Left renal pelvis (tissue), 4 donors: ENCODE data around the gene FBN1. TPM values are rescaled to one million over a fixed set of nuclear protein-coding genes. Genes with fewer than 3 reads are reported as not detected.

ENCODE experiments used
- DNase-seq, 4 donors: peaks; one replicate each; pipeline ENCODE4 v3.0.0-alpha.2; 2013; ENCODE audit warnings: low read depth in 4 of 4, low spot score in 3 of 4
- polyA plus RNA-seq, 4 donors: library from polyadenylated mRNA; unstranded; fragments of 120-200 nt; gene quantifications; one replicate each; pipeline ENCODE4 v1.2.1, GENCODE V29; 2013; ENCODE audit not compliant: insufficient read length in 4 of 4

FBN1 gene
- 100 to 1,000 TPM in 3 of 4 donors, 10 to 100 TPM in 1; 67.6 to 462 (median 133) TPM for polyA plus RNA-seq

DNA sequence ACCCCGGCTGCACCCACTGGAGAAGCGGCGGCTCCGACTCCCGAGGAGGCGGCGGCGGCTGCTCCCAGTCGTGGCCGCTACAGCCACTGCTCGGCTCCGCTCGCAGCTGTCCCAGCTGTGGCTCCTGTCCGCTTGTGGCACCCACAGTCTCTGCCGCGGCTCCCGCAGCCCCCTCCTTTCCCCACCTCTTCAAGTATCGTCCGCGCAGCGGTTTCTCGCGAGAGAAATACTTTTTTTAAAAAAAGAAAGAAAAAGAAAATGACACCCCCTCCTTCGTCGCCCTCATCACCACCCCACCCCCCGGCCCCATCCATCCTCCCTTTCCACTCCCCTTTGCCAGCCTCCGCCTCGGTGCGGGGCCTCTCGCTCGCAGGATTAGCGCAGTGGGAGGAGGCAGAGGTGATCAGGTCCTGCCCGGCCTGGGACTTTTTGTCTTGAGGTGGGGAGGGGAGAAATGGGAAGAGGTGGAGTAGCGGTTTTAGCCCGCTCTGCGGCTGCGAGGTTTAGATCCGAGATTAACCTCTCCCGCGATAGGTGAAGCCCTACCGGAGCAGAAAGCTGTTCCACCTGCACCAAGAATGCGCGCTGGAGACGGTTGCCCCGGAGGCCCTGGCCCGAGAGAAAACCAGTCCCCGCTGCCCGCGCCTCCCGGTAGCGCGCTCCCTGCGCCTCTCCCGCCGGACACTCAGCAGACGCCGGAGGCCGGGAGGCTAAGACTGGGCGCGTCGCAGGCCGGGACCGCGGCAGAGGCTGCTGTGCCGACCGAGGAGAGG lies at the start of gene FBN1:
TSS of gene FBN1 (minus strand) at position 152 of the 773 bp plus-strand sequence. CDS start 940 bp downstream, outside the sequence.
- DNase-seq, result peak; percentile 71 to 82 (median 77)

DNA sequence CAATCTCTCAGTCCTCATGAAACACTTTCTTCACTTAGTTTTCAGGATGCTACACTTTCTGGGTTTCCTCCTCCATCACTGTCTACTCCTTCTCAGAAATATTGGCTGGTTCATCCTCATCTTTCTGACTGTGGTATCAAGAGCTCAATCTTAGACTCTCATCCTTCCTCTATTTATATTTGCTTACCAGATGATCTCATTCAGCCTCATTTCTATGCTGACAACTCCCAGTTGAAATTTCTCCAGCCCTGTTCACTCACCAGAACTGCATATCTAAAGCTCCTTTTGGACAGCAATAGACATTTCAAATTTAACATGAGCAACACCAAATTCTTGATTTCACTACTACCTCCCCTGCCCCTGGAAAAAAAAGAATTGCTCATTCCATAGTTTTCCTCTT lies 48.0 kb upstream of the FBN1 start:
- DNase-seq, result no peak

DNA sequence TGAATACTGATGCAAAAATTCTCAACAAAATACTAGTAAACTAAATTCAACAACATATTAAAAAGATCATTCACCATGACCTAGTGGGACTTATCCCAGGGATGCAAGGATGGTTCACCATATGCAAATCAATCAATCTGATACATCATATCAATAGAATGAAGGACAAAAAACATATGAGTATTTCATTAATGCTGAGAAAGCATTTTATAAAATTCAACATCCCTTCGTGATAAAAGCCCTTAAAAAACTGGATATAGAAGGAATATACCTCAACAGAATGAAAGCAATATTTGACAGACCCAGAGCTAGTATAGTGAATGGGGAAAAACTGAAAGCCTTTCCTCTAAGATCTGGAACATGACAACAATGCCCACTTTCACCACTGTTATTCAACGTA lies 43.0 kb upstream of the FBN1 start:
- no peak for DNase-seq

DNA sequence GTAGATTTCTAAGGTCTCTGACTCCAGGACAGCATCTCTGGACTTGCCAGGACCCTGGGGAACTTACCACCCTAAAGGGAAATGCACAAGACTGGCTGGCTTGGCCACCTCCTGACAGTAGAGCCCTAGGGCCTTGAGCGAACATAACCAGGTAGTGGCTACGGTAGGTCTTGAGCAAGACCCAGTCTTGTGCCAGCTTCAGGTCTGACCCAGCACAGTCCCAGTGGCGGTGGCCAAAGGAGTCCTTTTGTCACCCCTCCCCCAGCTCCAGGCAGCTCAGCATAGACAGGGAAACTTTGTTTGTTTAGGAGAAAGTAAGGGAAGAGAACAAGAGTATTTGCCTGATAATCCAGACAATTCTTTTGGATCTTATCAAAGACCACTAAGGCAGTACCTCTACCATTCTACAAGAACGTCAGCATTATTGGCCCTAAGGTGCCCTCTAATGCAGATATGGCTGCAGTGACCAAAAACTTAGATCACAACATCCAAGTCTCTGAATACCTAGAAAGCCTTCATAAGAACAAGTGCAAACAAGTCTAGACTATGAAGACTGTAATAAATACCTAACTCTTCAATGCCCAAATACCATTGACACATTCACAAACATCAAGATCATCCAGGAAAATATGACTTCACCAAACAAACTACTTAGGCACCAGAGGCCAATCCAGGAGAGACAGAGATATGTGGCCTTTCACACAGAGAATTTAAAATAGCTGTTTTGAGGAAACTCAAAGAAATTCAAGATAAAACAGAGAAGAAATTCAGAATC lies 38.7 kb upstream of the FBN1 start:
- no peak for DNase-seq

DNA sequence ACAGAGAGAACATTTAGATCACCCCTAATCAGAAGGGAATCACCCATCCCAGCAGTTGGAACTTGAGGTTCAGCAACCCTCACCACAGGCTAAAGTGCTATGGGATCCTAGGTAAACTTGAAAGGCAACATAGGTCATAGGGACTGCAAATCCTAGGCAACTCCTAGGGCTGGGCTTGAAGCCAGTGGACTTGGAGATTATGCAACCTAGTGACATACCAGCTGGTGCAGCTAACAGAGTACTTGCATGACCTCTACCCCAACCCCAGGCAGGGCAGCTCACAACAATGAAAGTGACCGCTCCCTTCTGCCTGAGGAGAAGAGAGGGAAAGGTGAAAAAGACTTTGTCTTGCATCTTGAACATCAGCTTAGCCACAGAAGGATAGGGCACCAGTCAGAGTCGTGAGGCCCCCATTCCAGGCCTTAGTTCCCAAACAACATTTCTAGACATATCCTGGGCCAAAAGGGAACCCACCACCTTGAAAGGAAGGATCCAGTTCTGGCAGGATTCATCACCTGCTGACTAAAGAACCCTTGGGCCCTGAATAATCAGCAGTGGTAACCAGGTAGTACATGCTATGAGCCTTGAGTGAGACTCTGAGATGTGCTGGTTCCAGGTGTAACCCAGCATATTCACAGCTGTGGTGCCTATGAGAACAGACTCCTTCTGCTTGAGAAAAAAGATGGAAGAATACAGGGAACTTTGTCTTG lies 37.6 kb upstream of the FBN1 start:
- no peak for DNase-seq

DNA sequence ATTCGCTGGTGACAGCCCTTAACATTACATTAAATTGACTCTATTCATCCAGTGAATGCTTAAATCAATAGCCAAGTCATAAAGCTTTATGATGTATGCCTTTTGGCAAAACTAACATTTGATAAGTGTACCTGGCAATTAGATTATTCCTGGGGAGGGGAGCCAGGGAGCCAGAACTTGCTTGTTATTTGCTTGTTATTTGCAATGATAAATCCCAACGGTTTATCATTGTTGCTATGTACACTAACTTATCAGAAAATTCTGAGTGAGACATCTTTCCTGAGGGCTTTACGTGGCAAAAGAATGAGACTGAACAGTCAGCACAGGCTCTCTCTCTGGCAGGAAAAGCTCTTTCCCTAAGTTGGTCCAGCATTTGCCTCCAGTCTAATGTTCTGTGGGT lies 35.8 kb upstream of the FBN1 start:
- DNase-seq, result no peak

DNA sequence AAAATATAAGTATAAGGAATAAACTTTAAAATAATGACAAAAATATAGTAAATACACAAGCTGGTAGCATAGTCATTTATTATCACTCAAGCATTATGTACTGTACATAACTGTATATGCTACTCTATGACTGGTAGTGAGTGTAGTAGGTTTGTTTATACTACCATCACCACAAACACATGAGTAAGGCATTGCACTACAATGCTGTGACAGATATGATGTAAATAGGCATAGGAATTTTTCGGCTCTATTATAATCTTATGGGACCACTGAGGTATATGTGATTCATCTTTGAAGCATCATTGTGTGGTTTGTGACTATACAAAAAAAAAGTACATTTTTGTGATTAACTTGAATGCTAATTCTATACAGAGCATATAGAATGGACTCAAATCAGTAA lies 35.3 kb upstream of the FBN1 start:
- DNase-seq, result no peak

DNA sequence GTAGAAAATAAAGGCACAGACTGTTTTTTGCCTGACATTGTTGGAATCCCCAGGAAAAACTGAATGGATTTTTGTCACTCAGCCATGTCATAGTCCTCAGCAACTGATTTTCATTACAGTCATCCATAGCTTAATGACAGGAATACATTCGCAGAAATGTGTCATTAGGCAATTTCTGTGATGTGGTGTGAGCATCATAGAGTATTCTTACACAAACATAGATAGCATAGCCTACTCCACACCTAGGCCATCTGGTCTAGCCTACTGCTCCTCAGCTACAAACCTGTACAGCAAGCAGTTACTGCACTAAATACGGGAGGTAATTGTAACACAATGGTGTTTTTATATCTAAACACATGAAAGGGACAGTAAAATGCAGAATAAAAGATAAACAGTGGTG lies 34.4 kb upstream of the FBN1 start:
- no peak for DNase-seq

DNA sequence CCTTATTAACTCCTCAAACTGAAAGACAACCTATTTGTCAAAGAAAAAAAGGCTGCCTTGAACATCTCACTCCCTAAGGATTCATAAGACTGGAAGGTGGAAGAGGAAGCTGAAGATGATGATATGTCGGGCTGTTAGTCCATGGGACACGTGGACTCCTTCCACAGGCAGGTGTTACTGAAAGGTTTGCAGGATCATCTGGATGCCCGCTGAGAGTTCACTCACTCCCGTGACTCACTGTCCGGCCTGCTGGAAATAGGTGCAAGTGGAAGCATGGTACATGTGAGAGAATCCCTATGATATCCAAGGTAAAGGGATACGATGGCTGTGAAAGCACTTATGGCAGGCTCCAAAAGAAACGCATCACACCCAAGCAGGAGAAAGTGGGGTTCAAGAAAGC lies 33.3 kb upstream of the FBN1 start:
- DNase-seq, result no peak

DNA sequence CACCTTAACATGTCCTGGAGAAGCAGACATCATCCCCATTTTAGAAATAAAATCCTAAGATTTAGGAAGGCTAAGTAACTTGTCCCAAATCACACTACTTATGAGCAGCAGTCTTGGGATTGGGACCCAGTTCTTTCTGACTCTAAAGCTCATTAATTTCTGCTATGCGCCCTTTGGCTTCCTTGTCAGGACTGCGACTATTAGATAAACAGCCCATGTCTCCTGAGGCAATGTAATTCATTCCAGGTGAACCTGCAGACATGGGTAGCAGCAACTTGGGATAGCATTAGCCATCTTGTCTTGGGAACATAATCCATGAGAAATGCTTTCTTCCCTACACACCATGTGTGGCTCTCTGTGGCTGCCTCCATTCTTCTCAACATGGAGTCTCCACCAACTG lies 32.3 kb upstream of the FBN1 start:
- DNase-seq, result no peak

DNA sequence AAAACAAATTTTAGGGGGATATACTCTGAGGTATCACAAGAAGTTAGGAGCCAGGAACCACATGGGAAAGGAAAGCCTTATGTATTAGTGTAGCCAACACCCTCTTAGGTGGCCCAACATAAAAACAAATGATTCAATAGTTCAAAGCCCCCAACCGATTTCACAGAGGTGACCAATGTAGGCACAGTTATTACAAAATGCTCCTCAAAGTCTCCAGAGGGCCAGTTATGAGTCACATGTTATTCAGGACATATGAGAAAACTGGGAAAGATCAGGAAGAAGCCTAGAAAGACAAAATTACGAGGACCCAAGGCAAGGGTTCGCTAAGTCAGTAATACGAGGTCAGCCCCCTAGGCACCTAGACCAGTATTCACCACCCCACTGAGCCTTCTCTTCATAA lies 29.9 kb upstream of the FBN1 start:
- DNase-seq, result no peak

DNA sequence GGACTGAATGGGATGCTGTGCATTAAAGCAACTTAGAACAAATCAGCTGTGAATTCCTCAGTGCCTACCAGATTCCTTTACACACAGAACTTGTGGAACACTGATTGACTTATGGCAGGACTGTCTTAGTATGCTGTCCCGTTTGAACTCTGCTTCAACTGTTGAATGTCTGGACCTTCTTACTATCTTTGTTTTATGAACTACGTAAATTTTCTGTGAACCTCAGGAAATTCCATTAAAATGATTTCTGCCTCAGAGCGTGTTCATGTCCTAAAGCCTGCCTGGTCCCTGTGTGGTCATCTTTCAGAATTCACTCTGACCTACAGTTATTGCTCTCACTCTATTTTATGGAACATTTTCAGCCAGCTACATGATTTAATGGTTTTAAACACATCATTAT lies 29.4 kb upstream of the FBN1 start:
- DNase-seq, result no peak

DNA sequence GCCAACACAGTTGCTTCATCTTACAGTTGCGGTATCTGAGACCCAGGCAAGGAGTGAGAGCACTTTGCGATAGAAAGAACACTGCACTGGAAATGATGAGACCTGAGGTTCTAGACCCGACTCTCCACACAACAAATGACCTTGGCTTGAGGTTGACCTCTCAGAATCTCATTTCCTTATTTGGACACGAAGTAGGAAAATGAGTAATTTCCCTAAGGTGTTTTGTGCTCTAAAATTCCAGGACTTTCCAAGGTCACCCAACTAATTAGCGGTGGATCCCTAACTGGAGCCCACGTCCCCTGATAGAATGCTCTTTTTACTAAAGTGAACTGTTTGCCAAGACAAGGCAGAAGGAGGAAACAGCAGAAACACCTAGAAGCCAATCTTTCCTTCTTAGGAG lies 26.7 kb upstream of the FBN1 start:
- DNase-seq, result no peak

DNA sequence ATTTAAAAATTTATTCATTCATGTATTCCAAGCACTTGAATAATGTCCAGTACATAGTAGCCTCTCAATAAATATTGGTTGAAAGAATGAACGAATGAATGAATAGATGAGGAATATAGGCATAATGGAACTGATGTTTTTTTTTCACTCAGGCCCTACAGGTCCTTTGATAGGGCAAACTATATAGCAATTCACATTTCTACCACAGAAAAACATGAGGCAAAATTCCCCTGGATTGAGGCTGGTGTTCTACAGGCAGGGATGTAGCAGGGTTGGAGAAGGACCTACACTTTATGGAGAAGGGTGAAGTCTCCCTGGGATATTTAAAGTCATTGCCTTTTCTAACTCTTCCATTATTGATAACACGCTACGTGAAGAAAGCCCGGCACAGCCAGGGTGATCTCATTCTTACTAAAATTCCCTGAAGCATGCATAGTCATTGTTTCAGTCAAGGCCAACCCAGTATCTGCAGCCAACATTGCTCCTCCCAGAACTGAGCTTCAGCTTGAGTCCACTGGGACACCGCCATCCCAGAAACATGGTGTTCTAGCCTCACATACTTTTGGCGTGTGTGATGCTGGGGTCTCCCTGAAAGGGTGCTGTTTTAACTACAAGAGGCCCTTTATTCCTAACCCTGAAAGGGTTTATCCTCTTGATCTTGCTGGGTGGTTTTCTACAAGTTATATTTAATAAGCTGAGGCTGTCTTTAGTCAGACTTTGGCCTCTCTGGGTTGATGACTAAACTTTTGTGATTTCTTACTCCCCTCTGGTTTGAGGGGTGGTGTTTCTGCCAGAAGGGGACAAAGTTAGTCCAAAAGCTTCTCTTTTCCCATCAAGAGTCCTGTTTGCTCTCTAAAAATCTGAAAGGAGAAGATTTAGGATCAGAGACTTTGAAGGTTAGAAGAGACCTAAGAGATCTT lies 25.9 kb upstream of the FBN1 start:
- no peak for DNase-seq

DNA sequence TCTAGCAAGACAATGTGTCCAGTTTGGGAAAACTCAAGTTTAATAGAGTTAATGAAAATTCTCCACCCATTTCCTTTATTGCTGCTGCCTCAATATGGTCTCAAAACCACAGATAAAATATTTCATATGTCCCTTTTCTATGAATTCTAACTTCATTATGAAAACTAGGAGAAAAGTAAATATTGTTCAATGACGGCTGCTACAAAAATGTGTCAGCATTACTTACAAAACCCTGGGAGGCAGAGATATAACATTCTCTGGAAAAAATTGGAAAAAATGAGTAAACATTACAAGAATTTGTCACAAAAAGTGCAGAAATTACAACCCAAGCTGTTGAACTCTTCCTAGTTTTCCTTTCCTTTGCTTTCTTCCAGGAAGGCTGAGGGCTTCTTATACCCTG lies 22.2 kb upstream of the FBN1 start:
- DNase-seq, result no peak

DNA sequence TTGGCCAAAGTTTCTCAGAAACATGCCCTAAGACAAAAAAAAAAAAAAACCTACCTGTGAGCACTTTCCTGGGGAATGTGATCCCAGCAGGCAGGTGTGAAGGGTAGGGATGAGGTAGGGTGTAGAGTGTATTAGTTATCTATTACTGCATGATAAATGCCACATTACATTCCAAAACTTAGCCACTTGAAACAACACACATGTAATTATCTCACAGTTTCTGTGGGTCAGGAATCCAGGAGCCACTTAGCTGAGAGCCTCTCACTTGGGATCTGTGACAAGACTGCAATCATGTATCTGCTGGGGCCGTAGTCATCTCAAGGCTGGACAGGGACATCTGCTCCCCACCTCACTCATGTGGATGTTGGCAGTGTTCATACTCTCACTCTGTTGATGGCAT lies 18.9 kb upstream of the FBN1 start:
- DNase-seq, result no peak

DNA sequence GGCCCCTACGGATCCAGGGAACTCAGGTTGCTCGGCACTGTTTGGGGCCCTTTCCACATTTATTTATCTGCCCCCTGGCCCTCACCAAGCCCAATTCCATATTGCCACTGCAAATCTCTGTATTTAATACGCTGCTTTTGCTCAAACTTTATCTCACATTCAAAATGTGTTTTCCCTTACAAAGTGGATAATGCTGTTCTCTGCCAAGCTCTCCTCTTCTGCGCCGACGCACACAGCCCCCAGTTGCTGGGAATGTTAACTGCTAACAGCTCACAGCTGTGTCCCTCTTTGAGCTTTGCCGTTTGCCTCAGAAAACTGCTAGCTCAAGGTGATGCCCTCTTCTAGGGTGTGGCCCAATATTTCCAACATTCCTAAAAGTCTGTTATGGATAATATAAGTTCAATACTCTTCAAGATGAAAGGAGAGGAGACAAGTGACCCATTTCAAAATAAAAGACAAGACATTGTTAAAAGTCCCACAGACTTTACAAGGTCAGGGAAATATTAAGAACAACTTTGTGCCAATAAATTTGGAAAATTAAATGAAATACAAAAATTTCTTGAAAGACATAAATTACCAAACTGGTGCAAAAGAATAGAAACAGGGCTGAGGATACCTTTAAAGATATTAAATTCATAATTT lies 12.6 kb upstream of the FBN1 start:
- peak in 1 of 4 donors; percentile 28 for DNase-seq

DNA sequence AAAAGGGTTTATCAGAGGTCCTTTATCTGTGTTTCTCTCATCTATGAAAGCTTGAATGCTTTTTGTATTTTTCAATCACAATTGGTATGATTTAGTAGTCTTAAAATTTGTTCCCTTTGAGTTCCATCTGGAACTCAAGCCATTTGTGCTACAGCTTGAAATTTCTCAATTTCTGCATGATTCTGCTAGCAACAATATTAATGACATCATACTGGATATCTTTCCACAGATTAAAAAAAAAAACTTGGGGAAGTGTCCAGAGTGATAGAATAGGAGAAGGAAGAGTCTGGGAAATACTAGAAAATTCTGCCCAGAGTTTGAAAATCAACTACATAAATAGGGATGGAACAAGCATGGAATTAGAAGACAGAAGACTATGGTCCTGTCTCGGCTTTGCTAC lies 9.3 kb upstream of the FBN1 start:
- no peak for DNase-seq

DNA sequence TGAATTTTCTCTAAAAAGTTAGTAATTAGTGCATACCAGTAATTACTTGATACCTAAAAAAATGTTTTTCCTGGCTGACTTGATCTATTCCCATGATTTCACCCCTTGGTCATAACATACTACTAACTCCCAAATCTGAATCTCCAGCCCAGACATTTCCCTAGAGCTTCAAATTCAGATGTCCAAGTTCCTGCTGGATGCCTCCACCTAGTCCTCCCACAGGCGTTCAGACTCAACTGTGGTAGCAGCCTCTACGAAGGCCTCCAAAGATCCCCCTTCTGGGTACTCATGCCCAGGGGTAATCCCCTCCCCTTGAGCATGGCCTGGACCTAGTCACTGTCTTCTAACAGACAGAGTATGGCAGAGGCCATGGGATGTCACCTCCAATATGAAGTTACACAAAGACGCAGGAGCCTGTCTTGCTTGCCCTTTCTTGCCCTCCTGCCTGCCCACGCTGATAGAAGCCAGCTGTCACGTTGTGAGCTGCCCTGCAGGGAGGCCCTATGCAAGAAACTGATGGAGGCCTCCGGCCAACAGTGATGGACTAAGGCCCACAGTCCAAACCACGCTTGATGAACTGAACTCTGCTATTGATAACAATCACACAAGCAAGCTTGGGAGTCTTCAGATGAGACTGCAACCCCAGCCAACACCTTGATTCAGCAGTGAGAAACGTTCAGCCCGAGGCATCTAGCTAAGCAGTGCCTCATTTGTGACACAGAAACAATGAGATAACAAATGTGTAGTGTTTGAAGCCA lies 8.6 kb upstream of the FBN1 start:
- no peak for DNase-seq
